Kidney glomerular epithelial cell (primary cell): ENCODE data around the gene ZYG11B.
"Not testable (repeated sequence)": the region's sequence is repeated elsewhere in the genome, so short reads cannot be mapped to it uniquely, and the experiment has no call there.

ENCODE experiments used
- DNase-seq: peaks from one replicate; lab custom pipeline; 2025; lab: John Stamatoyannopoulos, UW

ZYG11B gene

DNA sequence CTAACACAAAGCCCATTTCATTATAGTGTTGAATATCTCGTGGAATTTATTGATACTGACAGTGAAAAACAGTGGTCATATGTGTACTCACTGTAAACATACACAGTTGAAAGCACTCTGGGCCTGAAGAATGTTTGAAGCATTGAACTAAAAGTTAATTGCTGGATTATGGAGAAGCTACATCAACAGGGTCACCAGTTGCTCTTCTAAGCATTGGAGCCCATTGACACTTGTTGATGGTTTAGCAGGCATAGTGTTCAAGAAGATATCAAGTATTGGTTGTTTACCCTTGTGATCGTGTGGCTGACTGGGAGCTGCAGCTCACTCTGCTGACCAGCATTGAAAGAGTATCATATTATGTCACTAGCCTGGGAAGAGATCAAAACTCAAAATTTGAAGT lies 126.6 kb downstream of the ZYG11B start:
- no peak for DNase-seq

DNA sequence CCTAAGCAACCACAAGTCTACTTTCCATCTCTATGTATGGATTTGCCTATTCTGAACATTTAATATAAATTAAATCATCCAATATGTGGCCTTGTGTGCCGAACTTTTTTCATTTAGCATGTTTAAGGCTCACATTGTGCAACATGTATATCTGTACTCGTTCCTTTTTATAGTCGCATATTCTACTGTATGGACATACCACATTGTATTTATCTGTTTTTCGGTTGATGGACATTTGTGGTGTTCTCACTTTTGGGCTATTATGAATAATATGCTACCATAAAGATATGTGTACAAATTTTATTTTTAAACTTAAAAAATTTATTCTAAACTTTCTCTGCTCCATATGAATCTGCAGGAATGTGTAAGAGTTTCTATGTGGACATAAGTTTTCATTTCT lies 129.3 kb downstream of the ZYG11B start:
- no peak for DNase-seq

DNA sequence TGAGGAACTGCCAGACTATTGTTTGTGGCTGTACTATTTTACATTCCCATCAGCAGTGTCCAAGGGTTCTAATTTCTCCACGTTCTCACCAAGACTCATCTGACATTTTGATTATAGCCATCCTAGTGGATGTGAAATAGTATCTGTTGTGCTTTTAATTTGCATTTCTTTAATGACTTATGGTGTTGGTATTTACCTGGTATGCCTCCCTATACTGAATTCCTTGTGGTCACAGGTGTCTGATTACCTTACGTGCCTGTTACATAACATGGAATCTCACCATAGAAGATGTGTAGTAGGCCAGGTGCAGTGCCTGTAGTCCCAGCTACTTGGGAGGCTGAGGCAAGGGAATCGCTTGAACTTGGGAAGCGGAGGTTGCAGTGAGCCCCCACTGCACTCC lies 129.8 kb downstream of the ZYG11B start:
- no peak for DNase-seq

DNA sequence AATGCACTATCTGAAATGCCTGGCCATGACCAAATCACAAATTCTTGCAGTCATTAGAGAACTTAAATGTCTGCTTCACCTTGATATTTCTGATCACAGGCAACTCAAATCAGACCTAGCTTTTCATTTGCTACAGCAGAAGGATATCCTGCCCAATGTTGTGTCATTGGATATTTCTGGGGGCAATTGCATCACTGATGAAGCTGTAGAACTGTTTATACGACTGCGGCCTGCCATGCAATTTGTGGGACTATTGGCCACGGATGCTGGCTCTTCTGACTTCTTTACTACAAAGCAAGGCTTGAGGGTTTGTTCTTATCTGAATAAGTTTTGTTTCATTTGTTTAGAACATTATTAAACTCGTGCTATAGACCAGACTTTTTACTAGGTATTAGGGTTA lies 131.2 kb downstream of the ZYG11B start:
- no peak for DNase-seq

DNA sequence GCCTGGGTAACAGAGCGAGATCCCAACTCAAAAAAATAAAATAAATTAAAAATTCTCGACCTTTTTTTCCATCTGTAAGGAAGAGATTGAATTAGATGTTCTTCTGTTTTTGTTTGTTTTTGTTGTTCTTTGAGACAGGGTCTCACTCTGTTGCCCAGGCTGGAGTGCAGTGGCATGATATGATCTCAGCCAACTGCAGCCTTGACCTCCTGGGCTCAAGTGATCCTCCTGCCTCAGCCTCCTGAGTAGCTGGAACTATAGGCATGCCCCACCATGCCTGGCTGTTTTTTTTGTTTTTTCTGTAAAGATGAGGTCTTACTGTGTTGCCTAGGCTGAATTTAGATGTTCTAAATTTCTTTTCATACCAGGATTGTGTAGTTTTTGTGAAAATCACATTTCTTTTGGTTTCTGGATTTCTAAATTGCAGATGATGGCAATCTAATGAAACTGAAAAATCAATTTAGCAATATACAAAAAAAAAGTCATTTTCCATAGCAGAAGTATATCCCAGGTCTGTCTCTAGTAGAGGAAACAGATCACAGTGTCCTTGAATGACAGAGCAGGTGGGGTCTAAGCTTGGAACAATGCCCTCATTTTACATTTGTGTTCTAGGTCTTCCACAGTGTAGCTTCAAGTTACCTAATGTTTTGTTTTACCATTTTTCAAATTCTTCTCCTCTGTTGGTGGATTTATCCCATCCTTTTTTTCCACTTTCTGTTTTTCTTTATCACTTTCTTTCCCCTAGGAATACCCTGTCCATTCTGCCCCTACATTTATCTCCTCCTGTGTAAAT lies 136.6 kb downstream of the ZYG11B start:
- no peak for DNase-seq

DNA sequence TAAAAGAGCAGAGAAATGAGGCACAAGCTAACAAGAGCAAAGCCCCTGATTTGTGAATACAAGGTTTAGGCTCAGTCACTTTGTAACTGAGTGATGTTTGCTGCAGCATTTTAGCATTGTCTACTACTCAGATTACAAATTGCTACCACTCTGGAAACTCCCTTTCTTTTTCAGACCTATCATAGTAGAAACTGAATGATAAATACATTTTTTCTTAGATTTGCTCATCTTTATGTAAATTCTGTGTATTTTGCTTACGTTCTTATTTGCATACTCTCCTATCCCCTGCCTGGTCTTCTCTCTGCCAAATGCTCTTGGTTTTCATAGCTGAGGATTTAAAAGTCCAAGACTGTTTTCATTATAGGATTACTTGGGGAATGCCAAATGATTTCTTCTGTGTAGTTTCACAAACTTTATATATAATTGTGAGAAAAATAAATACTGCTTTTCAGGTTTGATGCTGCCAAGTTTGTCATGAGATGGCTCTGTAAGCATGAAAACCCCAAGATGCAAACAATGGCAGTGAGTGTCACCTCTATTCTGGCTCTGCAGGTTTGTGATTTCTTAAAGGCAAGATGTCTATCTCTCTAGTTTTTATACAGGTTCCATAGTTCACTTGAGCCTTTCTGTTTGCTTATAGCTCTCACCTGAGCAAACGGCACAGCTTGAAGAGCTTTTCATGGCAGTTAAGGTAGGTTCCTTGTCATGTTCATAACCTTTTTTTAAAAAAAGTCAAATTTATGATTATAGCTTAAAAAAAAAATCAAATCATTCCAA lies 141.0 kb downstream of the ZYG11B start:
- no peak for DNase-seq

DNA sequence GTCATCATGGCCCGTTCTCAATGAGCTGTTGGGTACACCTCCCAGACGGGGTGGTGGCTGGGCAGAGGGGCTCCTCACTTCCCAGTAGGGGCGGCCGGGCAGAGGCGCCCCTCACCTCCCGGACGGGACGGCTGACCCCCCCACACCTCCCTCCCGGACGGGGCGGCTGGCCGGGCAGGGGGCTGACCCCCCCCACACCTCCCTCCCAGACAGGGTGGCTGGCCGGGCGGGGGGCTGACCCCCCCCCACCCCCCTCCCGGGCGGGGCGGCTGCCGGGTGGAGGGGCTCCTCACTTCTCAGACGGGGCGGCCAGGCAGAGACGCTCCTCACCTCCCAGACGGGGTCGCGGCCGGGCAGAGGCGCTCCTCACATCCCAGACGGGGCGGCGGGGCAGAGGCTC lies 143.5 kb downstream of the ZYG11B start:
- DNase-seq = not testable (repeated sequence)

DNA sequence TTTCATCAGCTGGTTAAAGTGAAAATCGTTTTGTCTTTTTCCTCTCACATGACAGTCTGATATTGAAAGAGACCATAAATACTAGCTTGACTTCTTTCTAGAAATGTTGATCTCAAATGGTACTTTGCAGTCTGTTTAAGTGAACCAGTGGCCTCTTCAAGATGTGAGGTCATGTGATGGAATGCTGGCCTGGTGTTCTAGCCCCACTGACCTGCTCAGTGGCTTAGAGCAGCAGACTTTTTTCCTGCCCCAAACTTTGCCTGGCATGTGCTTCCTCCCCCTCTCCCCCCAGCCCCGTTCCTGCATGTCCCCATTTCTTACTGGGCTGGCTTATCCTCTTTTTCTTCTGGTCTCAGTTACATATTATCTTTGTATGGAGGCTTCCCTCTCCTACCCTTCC lies 150.6 kb downstream of the ZYG11B start:
- no peak for DNase-seq
